Measurements from ENCODE around the gene PIGC. TPM values are rescaled to one million over a fixed set of nuclear protein-coding genes. Genes with fewer than 3 reads are reported as not detected.

PIGC gene
- total and polyA plus RNA-seq, 10 of the 15 experiments (the other 5 are each of a cell fraction or from before 2014, with no cell fraction given), result 11.0 to 37.3 (median 19.6) TPM

DNA sequence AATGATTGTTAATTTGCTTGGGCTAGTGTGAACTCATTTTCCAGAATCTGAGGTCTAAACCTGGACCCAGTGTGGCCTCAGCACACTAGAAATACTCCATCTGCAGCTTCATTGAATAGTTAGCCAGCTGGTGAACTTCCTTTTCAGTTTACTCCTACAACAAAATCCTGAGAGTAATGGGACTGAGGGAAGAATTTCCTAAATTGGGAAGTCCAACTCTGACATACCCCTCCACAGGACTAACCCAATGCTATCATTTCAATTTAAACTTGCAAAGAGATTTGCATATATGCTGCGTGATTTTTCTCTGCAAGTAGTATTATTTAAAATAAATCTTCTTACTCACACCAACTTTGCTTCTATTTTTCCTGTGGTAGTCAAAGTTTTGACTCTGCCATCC lies 27.8 kb upstream of the PIGC start:
- no peak overlapping the region for H3K27ac ChIP-seq (ENCODE audit: control insufficient read depth, insufficient read depth)
- no peaks in the 10 kb centered on the region for H3K4me1 ChIP-seq (ENCODE audit: control insufficient read depth, insufficient read depth, low read length)
- H3K4me3 ChIP-seq, result no peak overlapping the region
- WGBS (ENCODE audit: insufficient coverage, insufficient replicate concordance, low lambda C conversion rate, missing lambda C conversion rate), result 0% methylated on average over 1 of the region's 1 CpG
- H3K9me3 ChIP-seq (replicated peaks; ENCODE audit: control insufficient read depth, insufficient read depth, low read length), result no peaks in the 10 kb centered on the region
- in situ Hi-C loops (cut with MboI), result no loop called here
- CTCF ChIA-PET, result no interaction called here
- RAD21 ChIA-PET (ENCODE audit: unreplicated experiment), result no interaction called here
- SMC1A ChIA-PET (ENCODE audit: uncharacterized antibody, unreplicated experiment), result no interaction called here
- BruUV-seq (replicated peaks), result no TSS peak
- no peaks in the 10 kb centered on the region; a peak in 3 of 4 replicates for H3K27me3 ChIP-seq (replicated peaks in 1 of 2; ENCODE audit: control insufficient read depth in 2 of 2, insufficient read depth in 2 of 2, low read length in 1 of 2)
- POLR2A ChIA-PET, result no interaction called here
- DNase-seq (ENCODE audit: low read depth, low spot score) (no peak), ATAC-seq (no peak), FAIRE-seq (no peak)
- no peak overlapping the region for H2AFZ ChIP-seq (ENCODE audit: control insufficient read depth, low read depth, low read length)
- H4K20me1 ChIP-seq (ENCODE audit: control insufficient read depth, insufficient read depth), result no peaks in the 10 kb centered on the region
- no peaks in the 10 kb centered on the region for H3K36me3 ChIP-seq (ENCODE audit: control insufficient read depth in 2 of 2, insufficient read depth in 2 of 2, low read length in 1 of 2)
- H3K79me2 ChIP-seq (ENCODE audit: control insufficient read depth, insufficient read depth, low read length), result no peaks in the 10 kb centered on the region
- intact Hi-C loops (cut with micrococcal nuclease; ENCODE audit: unreplicated experiment), result no loop called here
- H3K9ac ChIP-seq (ENCODE audit: control insufficient read depth, insufficient read depth, low read length), result no peak overlapping the region
- no peak overlapping the region for H3K4me2 ChIP-seq (ENCODE audit: control insufficient read depth, insufficient read depth)
- TF ChIP-seq ASH2L (IDR thresholded peaks at IDR 0.05; ENCODE audit: borderline replicate concordance, low read depth) (no peak), TCF3 (IDR thresholded peaks at IDR 0.05; ENCODE audit: borderline replicate concordance, insufficient read depth, low read depth, low read length) (no peak), RAD51 (IDR thresholded peaks at IDR 0.05) (no peak), ZNF384 (IDR thresholded peaks at IDR 0.05; ENCODE audit: borderline replicate concordance, low read depth, low read length) (no peak), SMAD1 (IDR thresholded peaks at IDR 0.05; ENCODE audit: low read depth, partially characterized antibody) (no peak), HDAC6 (IDR thresholded peaks at IDR 0.05; ENCODE audit: unreplicated experiment) (no peak), SP1 (IDR thresholded peaks at IDR 0.05; ENCODE audit: low read depth, low read length) (no peak), JUNB (IDR thresholded peaks at IDR 0.05) (no peak)
- TF ChIP-seq, protein P1, sequence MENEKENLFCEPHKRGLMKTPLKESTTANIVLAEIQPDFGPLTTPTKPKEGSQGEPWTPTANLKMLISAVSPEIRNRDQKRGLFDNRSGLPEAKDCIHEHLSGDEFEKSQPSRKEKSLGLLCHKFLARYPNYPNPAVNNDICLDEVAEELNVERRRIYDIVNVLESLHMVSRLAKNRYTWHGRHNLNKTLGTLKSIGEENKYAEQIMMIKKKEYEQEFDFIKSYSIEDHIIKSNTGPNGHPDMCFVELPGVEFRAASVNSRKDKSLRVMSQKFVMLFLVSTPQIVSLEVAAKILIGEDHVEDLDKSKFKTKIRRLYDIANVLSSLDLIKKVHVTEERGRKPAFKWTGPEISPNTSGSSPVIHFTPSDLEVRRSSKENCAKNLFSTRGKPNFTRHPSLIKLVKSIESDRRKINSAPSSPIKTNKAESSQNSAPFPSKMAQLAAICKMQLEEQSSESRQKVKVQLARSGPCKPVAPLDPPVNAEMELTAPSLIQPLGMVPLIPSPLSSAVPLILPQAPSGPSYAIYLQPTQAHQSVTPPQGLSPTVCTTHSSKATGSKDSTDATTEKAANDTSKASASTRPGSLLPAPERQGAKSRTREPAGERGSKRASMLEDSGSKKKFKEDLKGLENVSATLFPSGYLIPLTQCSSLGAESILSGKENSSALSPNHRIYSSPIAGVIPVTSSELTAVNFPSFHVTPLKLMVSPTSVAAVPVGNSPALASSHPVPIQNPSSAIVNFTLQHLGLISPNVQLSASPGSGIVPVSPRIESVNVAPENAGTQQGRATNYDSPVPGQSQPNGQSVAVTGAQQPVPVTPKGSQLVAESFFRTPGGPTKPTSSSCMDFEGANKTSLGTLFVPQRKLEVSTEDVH (IDR thresholded peaks at IDR 0.05; ENCODE audit: low read depth, partially characterized antibody), result no peak
- TF ChIP-seq, protein P2, sequence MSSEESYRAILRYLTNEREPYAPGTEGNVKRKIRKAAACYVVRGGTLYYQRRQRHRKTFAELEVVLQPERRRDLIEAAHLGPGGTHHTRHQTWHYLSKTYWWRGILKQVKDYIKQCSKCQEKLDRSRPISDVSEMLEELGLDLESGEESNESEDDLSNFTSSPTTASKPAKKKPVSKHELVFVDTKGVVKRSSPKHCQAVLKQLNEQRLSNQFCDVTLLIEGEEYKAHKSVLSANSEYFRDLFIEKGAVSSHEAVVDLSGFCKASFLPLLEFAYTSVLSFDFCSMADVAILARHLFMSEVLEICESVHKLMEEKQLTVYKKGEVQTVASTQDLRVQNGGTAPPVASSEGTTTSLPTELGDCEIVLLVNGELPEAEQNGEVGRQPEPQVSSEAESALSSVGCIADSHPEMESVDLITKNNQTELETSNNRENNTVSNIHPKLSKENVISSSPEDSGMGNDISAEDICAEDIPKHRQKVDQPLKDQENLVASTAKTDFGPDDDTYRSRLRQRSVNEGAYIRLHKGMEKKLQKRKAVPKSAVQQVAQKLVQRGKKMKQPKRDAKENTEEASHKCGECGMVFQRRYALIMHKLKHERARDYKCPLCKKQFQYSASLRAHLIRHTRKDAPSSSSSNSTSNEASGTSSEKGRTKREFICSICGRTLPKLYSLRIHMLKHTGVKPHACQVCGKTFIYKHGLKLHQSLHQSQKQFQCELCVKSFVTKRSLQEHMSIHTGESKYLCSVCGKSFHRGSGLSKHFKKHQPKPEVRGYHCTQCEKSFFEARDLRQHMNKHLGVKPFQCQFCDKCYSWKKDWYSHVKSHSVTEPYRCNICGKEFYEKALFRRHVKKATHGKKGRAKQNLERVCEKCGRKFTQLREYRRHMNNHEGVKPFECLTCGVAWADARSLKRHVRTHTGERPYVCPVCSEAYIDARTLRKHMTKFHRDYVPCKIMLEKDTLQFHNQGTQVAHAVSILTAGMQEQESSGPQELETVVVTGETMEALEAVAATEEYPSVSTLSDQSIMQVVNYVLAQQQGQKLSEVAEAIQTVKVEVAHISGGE (CRISPR knock-in tag; IDR thresholded peaks at IDR 0.05), result no peak
- TF ChIP-seq, protein P3, sequence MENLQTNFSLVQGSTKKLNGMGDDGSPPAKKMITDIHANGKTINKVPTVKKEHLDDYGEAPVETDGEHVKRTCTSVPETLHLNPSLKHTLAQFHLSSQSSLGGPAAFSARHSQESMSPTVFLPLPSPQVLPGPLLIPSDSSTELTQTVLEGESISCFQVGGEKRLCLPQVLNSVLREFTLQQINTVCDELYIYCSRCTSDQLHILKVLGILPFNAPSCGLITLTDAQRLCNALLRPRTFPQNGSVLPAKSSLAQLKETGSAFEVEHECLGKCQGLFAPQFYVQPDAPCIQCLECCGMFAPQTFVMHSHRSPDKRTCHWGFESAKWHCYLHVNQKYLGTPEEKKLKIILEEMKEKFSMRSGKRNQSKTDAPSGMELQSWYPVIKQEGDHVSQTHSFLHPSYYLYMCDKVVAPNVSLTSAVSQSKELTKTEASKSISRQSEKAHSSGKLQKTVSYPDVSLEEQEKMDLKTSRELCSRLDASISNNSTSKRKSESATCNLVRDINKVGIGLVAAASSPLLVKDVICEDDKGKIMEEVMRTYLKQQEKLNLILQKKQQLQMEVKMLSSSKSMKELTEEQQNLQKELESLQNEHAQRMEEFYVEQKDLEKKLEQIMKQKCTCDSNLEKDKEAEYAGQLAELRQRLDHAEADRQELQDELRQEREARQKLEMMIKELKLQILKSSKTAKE (IDR thresholded peaks at IDR 0.05; ENCODE audit: low read depth, poor library complexity, severe bottlenecking), result no peak

All from GM12878 (cell line).